Smooth muscle cell (in vitro differentiated cells): ENCODE measurements around the gene GNG7. TPM values are rescaled to one million over a fixed set of nuclear protein-coding genes. Genes with fewer than 3 reads are reported as not detected.
"Not testable (repeated sequence)": the region's sequence is repeated elsewhere in the genome, so short reads cannot be mapped to it uniquely, and the experiment has no call there.

ENCODE experiments used
- DNase-seq: peaks from one replicate; lab custom pipeline; 2025; ENCODE audit not compliant: unreplicated experiment; lab: John Stamatoyannopoulos, UW
- H2AFZ ChIP-seq: fragments of 200-600 bp; sonication (generic); 2 replicates; pipeline ENCODE4 v1.6.0; 2016; ENCODE audit warnings: antibody characterized with exemption, low read depth, mild to moderate bottlenecking
- H3F3A ChIP-seq: fragments of 200-600 bp; sonication (generic); 2 replicates; pipeline ENCODE4 v1.6.0; 2017; ENCODE audit warnings: antibody characterized with exemption, low read depth
- H3K27ac ChIP-seq: fragments of 200-600 bp; sonication (generic); 2 replicates; pipeline ENCODE4 v1.5.1; 2016; ENCODE audit warnings: low read depth, mild to moderate bottlenecking
- H3K27me3 ChIP-seq: fragments of 200-600 bp; sonication (generic); 2 replicates; pipeline ENCODE4 v1.6.1; 2016; ENCODE audit warnings: low read depth, mild to moderate bottlenecking
- H3K36me3 ChIP-seq: fragments of 200-600 bp; sonication (generic); 2 replicates; pipeline ENCODE4 v1.5.1; 2016; ENCODE audit warnings: low read depth
- H3K4me1 ChIP-seq: fragments of 200-600 bp; sonication (generic); 2 replicates; pipeline ENCODE4 v1.5.1; 2016; ENCODE audit warnings: low read depth
- H3K4me2 ChIP-seq: fragments of 200-600 bp; sonication (generic); 2 replicates; pipeline ENCODE4 v1.6.0; 2016; ENCODE audit warnings: mild to moderate bottlenecking
- H3K4me3 ChIP-seq: fragments of 200-600 bp; sonication (generic); 2 replicates; pipeline ENCODE4 v1.5.1; 2016; ENCODE audit warnings: mild to moderate bottlenecking
- H3K79me2 ChIP-seq: fragments of 200-600 bp; sonication (generic); 2 replicates; pipeline ENCODE4 v1.6.0; 2016; ENCODE audit warnings: low read depth, mild to moderate bottlenecking
- H3K9ac ChIP-seq: fragments of 200-600 bp; sonication (generic); 2 replicates; pipeline ENCODE4 v1.6.0; 2016; ENCODE audit warnings: low read depth
- H3K9me3 ChIP-seq: fragments of 200-600 bp; sonication (generic); replicated peaks from 2 replicates; pipeline ENCODE4 v1.5.1; 2016; ENCODE audit warnings: low read depth
- H4K20me1 ChIP-seq: fragments of 200-600 bp; sonication (generic); 2 replicates; pipeline ENCODE4 v1.6.0; 2016; ENCODE audit warnings: low read depth
- CTCF ChIP-seq: fragments of 200-600 bp; sonication (generic); IDR thresholded peaks from 2 replicates; pipeline ENCODE4 v1.5.1; 2017; ENCODE audit warnings: borderline replicate concordance, mild to moderate bottlenecking, antibody characterized with exemption; ENCODE audit not compliant: insufficient read depth, poor library complexity, severe bottlenecking
- WGBS: methylation state at CpG from one replicate; pipeline ENCODE4 v1.1.7; 2016; ENCODE audit warnings: low lambda C conversion rate; 5-methylcytosine and 5-hydroxymethylcytosine counted together
- polyA plus RNA-seq: library from polyadenylated mRNA; unstranded; fragments of >200 nt; fragmentation: Nextera tagmentation; extraction: Ambion mirVana; gene quantifications from 2 replicates; pipeline ENCODE4 v1.2.1, GENCODE V29; 2016
- total RNA-seq: library from RNA; depleted of rRNA; stranded (reverse); fragments of >200 nt; gene quantifications from 2 replicates; pipeline ENCODE4 v1.2.3, GENCODE V29; 2014

The GNG7 gene
- total and polyA plus RNA-seq, 2 experiments from 2014 or later, result 1.7 to 2.6 TPM

- Histone ChIP-seq H3K36me3 (no peaks in the 10 kb centered on the region), H3K4me3 (no peak overlapping the region), H2AFZ (no peak overlapping the region), H3K27ac (peak overlapping the region; percentile 91), H3K4me2 (peak overlapping the region; percentile 39), H3K4me1 (no peaks in the 10 kb centered on the region), H3K9ac (peak overlapping the region; percentile 84), H3K9me3 (no peaks in the 10 kb centered on the region), H4K20me1 (no peaks in the 10 kb centered on the region), H3K79me2 (no peaks in the 10 kb centered on the region), H3K27me3 (no peaks in the 10 kb centered on the region), H3F3A (peaks cover 8% of the 10 kb centered on the region)
- 15% methylated on average over 37 of the region's 46 CpGs for WGBS
- peak; percentile 90 for DNase-seq
- TF ChIP-seq CTCF, result peak; percentile 97
Measured at GRCh38 chr19:2610637-2611482, 91.6 kb downstream of the GNG7 start.

GRCh38 chr19:2609389-2610116 lies 92.9 kb downstream of the GNG7 start:
- Histone ChIP-seq H3K9ac (no peak overlapping the region), H3K27me3 (no peaks in the 10 kb centered on the region), H3K4me2 (no peak overlapping the region), H3F3A (peaks cover 8% of the 10 kb centered on the region), H3K36me3 (no peaks in the 10 kb centered on the region), H3K4me3 (no peak overlapping the region), H3K9me3 (no peaks in the 10 kb centered on the region), H2AFZ (no peak overlapping the region), H3K27ac (no peak overlapping the region), H4K20me1 (no peaks in the 10 kb centered on the region), H3K79me2 (no peaks in the 10 kb centered on the region), H3K4me1 (no peaks in the 10 kb centered on the region)
- no peak for DNase-seq
- WGBS, result 84% methylated on average over 20 of the region's 20 CpGs
- no peak for TF ChIP-seq CTCF

GRCh38 chr19:2609034-2609388 lies 93.5 kb downstream of the GNG7 start:
- H3K9ac ChIP-seq, H3K4me1 ChIP-seq, DNase-seq, H3K79me2 ChIP-seq, H3K27me3 ChIP-seq, H3K27ac ChIP-seq, H3K9me3 ChIP-seq, H4K20me1 ChIP-seq, H3K36me3 ChIP-seq, H3K4me2 ChIP-seq, H3K4me3 ChIP-seq, H2AFZ ChIP-seq, H3F3A ChIP-seq: not testable (repeated sequence)
- 87% methylated on average over 7 of the region's 7 CpGs for WGBS

GRCh38 chr19:2608602-2608922 lies 93.9 kb downstream of the GNG7 start:
- Histone ChIP-seq H2AFZ (no peak overlapping the region), H3K4me3 (no peak overlapping the region), H3K27me3 (no peaks in the 10 kb centered on the region), H3K4me1 (peaks cover under 1% of the 10 kb centered on the region), H3K9ac (no peak overlapping the region), H3K4me2 (no peak overlapping the region), H3K36me3 (no peaks in the 10 kb centered on the region), H3K79me2 (no peaks in the 10 kb centered on the region), H3F3A (peaks cover 8% of the 10 kb centered on the region), H3K27ac (no peak overlapping the region), H3K9me3 (no peaks in the 10 kb centered on the region), H4K20me1 (no peaks in the 10 kb centered on the region)
- TF ChIP-seq CTCF, result no peak
- DNase-seq, result no peak
- WGBS, result 92% methylated on average over 6 of the region's 7 CpGs
